WTC11 (cell line): Measurements from ENCODE around the gene FGF11. TPM values are rescaled to one million over a fixed set of nuclear protein-coding genes. Genes with fewer than 3 reads are reported as not detected.

Source experiments
- ATAC-seq: fragments of 200-7000 bp; cut with Tn5 transposase; 2 replicates; pipeline ENCODE4 v1.10.0; 2021; ENCODE audit warnings: mild to moderate bottlenecking, moderate library complexity
- CTCF ChIA-PET: fragments of 300-600 bp; sonication (Branson Sonifier 250); formaldehyde crosslinking; loops from one replicate; lab custom pipeline; 2021; ENCODE audit warnings: antibody characterized with exemption; lab: Charles Lee
- POLR2A ChIA-PET: fragments of 350-600 bp; sonication (Branson Sonifier 250); formaldehyde crosslinking; loops from one replicate; lab custom pipeline; 2021; ENCODE audit warnings: antibody characterized with exemption; lab: Charles Lee
- DNase-seq: peaks from one replicate; pipeline ENCODE4 v3.0.0; 2021; ENCODE audit warnings: low spot score
- H3K27ac Mint-ChIP-seq: 2 replicates; pipeline ENCODE4 v1.8.0; 2021; ENCODE audit warnings: mixed read lengths
- H3K27me3 Mint-ChIP-seq: 2 replicates; pipeline ENCODE4 v1.8.0; 2021; ENCODE audit warnings: low read depth, mild to moderate bottlenecking, moderate library complexity, mixed read lengths
- H3K36me3 Mint-ChIP-seq: 2 replicates; pipeline ENCODE4 v1.8.0; 2021; ENCODE audit warnings: mixed read lengths
- H3K4me1 Mint-ChIP-seq: 2 replicates; pipeline ENCODE4 v1.8.0; 2022; ENCODE audit warnings: mixed read lengths
- H3K4me3 Mint-ChIP-seq: 2 replicates; pipeline ENCODE4 v1.8.0; 2021; ENCODE audit warnings: mild to moderate bottlenecking, moderate library complexity, mixed read lengths
- H3K9me3 Mint-ChIP-seq: 2 replicates; pipeline ENCODE4 v1.8.0; 2021; ENCODE audit warnings: mixed read lengths
- AFF4 ChIP-seq: sonication (generic); formaldehyde crosslinking; IDR thresholded peaks from 2 replicates; pipeline ENCODE4 v1.8.1; 2023; ENCODE audit warnings: mild to moderate bottlenecking, missing genetic modification reagents, borderline replicate concordance
- ATF6 ChIP-seq: sonication (generic); formaldehyde crosslinking; IDR thresholded peaks from 2 replicates; pipeline ENCODE4 v1.8.1; 2023; ENCODE audit warnings: mild to moderate bottlenecking, missing genetic modification reagents
- HMGXB4 ChIP-seq: sonication (generic); formaldehyde crosslinking; IDR thresholded peaks from 2 replicates; pipeline ENCODE4 v1.8.1; 2023; ENCODE audit warnings: mild to moderate bottlenecking, moderate library complexity, missing genetic modification reagents
- NR1H2 ChIP-seq: sonication (generic); formaldehyde crosslinking; IDR thresholded peaks from 2 replicates; pipeline ENCODE4 v1.9.0; 2021; ENCODE audit warnings: mild to moderate bottlenecking, moderate library complexity, missing genetic modification reagents
- STAT6 ChIP-seq: sonication (generic); formaldehyde crosslinking; conservative IDR thresholded peaks from 2 replicates; pipeline ENCODE4 v1.8.1; 2023; ENCODE audit warnings: mild to moderate bottlenecking, low read depth, missing genetic modification reagents, moderate library complexity
- USF1 ChIP-seq: sonication (generic); formaldehyde crosslinking; IDR thresholded peaks from 2 replicates; pipeline ENCODE4 v1.8.0; 2022; ENCODE audit warnings: mild to moderate bottlenecking, missing genetic modification reagents
- ZNF532 ChIP-seq: fragments of 250-450 bp; sonication (Bioruptor Pico); IDR thresholded peaks from 2 replicates; pipeline ENCODE4 v1.9.0; 2021; ENCODE audit warnings: mild to moderate bottlenecking, borderline replicate concordance
- total RNA-seq: library from RNA; stranded (reverse); gene quantifications from 3 replicates; pipeline ENCODE4 v1.2.3, GENCODE V29; 2021

The FGF11 gene
- total RNA-seq, 1 experiment from 2014 or later: 19.8 TPM

- TF ChIP-seq ZNF532 (CRISPR knock-in tag) (no peak), HMGXB4 (CRISPR knock-in tag) (no peak), USF1 (no peak), STAT6 (CRISPR knock-in tag) (no peak), NR1H2 (no peak), ATF6 (CRISPR knock-in tag) (no peak)
These were observed 20.7 kb upstream of the FGF11 start (continued) for GRCh38 chr17:7418472-7419152.

GRCh38 chr17:7419819-7420610, 19.3 kb upstream of the FGF11 start, which contains the start of gene SPEM1:
Gene SPEM1, plus strand, starts transcription at chr17:7420324. Its CDS starts 61 bp downstream, at chr17:7420385.
- no peaks in the 10 kb centered on the region for H3K27me3 Mint-ChIP-seq
- ATAC-seq (no peak; the same call in 1 of the 2 replicates), DNase-seq (no peak)
- CTCF ChIA-PET: interaction anchor here (0.6 to 2.0 kb wide), 10 partner anchors 11 to 140 kb away, joined by 3 to 7 read pairs (median 4); partner anchors contain the start of genes PLSCR3, TMEM102 and TMEM256
- POLR2A ChIA-PET: interaction anchor here (0.7 to 1.1 kb wide), 3 partner anchors 9 to 21 kb away, joined by 3 read pairs; no protein-coding TSS in a partner anchor
- peaks cover 15% of the 10 kb centered on the region; the same call in 1 of the 2 replicates for H3K36me3 Mint-ChIP-seq
- no peak for TF ChIP-seq AFF4 (CRISPR knock-in tag)
- no peak for TF ChIP-seq HMGXB4 (CRISPR knock-in tag)
- H3K27ac Mint-ChIP-seq: no peak within 1 kb of the TSS
- no peaks in the 10 kb centered on the region for H3K9me3 Mint-ChIP-seq
- no peak within 1 kb of the TSS for H3K4me3 Mint-ChIP-seq
- H3K4me1 Mint-ChIP-seq: peaks cover 15% of the 10 kb centered on the region
